ENCODE measurements around the gene OR10J1.
"Not testable (repeated sequence)": the region's sequence is repeated elsewhere in the genome, so short reads cannot be mapped to it uniquely, and the experiment has no call there.

Gene OR10J1, protein sequence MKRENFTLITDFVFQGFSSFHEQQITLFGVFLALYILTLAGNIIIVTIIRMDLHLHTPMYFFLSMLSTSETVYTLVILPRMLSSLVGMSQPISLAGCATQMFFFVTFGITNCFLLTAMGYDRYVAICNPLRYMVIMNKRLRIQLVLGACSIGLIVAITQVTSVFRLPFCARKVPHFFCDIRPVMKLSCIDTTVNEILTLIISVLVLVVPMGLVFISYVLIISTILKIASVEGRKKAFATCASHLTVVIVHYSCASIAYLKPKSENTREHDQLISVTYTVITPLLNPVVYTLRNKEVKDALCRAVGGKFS

DNA sequence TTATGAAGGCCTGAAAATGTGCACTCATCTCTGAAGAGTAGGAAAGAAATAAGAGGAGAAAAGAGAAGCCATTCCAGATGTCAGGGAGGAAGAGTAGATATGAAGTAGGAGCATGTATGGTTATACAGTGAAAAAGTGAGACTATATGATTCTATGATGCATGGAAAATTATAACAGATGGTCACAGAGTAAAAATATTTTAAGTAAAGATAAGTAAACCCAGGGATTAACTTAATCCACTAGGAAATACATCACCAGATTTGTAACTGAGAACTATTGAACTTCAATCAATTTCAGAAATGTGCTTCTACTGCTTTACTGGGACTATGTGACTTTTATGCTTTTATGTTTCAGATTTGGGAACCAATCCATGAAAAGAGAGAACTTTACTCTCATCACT lies at the start of gene OR10J1:
TSS of gene OR10J1 (plus strand) at position 301 of the 400 bp plus-strand sequence. CDS start at position 371, 70 bp downstream.
- DNase-seq (ENCODE audit: insufficient read length, low spot score) (no peak), FAIRE-seq (no peak)

DNA sequence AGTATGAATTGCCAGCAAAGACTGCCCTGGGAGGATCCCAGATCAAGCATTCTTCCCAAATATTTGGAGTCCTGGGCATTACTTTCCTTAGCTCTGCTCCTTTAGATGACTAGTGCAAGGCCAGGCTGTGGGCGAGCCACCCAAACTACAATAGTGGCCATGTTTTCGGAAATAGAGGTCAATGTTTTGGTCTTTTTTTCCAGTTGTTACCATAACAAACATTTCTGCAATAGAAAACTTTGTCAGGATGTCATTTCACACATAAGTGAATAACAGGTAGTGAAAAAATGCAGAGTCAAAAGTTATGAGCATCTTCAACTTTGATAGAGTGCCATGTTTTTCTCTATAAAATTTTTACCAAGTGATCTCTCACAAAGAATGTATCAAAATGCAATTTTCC lies 32.7 kb upstream of the OR10J1 start:
- FAIRE-seq (no peak), DNase-seq (ENCODE audit: insufficient read length, low spot score) (no peak)

DNA sequence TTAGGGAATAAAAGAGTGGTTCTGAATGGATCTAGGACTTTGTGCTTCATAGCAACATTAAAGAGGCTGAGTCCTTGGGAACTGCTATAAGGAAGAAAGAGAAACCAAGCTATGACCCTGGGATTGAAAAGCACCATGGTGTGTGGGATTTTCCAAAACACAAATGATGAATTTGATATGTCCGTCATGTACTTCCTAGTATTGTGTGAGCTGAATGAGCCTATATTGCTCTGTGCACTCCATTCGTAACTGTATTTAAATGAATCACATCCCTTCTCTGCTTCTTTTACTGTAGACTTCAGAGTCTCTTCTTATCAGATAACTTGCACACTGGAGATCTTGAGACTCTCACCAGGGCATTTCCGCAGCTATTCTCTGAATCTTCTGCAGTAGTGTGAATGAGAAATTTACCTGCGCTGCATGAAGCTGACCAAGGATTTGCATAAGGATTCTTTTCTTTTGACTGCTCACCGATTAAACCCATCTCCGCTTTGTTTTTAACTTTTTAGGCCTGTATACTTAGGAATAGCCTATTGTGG lies 30.6 kb upstream of the OR10J1 start:
- FAIRE-seq, result no peak
- no peak for DNase-seq (ENCODE audit: insufficient read length, low spot score)

DNA sequence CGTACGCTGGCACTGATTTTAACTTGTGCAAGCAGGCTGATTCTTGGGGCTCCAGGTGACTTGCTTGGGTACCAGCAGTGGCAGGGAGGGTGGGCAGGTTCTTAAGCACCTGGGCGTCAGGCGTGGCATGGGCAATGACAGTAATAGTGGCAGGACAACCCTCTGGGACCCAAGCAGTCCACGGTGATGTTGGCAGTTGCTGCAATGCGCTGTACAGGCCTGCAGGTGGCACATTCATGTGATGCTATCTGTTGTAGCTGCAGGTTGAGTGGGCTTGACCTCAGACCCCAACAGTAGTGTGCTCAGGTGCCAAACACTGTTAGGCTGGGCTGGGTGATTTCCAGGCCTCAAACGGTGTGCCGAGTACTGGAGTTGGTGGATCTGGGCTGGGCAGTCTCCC lies 17.7 kb upstream of the OR10J1 start:
- FAIRE-seq (no peak), DNase-seq (ENCODE audit: insufficient read length, low spot score) (no peak)

DNA sequence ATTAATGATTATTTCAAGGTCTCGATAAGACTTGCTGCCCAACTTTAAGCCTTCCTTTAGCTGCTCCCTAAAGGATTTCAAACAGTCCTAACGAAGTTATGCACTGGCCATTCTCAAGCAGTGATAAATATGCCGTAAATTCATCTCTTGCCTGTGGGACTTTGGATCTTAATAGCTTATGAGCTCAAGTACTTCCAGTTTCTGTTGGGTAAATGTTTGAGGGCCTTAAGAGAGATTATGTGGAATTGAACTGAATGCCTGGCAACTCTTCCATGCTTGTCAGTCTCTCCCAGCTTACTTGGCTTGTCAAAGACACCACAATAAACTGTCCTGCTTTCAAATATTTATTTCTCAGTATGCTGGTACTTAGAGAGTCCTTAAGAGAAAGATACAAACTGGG lies 11.0 kb upstream of the OR10J1 start:
- DNase-seq (ENCODE audit: insufficient read length, low spot score), result no peak
- FAIRE-seq, result no peak

DNA sequence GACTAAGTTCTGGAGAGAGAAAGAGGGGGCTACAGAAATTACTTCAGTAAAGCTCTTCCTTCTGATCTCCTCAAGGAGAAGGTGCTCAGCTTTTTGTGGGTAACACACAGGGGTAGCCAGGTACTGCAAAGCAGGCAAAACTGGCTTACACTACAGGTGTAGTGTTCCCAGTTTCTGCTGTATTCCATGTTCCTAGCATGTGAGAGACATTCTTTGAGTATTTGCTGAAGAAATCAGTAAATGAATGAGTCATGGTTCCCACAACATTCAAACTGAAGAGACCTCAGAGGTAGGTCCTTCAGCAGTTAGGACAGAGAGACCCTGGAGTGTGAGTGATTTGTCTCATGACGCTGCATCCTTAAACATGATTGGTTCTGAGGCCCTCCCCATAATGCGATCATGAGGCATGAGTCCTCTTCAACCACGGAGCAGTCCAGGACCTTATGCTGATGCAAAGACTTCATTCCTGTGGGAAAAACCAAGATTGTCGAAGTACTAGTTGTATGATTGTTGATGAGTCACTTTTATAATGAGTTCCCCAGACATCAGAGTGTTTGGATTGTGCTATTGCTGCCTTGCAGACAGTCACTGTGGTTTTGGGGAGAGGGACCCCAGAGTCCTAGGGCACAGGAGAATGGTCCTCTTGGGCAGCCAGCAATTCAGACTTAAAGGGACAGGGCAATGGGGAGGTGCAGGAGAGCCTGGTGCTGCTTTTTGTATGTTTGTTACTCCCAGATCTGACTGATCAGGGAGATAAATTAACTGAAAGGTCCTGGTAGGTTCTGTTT lies 10.3 kb upstream of the OR10J1 start:
- DNase-seq (ENCODE audit: insufficient read length, low spot score) (no peak), FAIRE-seq (no peak)

DNA sequence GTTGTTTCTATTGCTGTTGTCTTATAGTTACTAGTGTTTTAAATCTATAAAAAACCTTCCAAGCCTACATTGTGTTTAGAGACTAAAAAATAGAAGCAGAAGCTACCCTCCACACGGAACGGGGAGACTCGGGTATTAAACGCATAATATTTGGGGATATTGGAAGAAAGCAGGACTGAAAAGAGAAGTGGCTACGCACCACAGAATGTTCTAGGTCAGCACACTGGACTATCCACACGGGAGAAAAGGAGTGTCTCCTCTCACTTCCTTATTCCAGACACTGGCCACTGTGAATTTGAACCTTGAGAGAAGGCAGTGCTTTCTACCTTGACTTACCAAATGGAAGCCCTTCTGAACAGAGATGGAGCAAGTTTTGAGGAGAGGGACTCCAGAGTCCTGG lies 8.5 kb upstream of the OR10J1 start:
- DNase-seq (ENCODE audit: insufficient read length, low spot score), result no peak
- no peak for FAIRE-seq

DNA sequence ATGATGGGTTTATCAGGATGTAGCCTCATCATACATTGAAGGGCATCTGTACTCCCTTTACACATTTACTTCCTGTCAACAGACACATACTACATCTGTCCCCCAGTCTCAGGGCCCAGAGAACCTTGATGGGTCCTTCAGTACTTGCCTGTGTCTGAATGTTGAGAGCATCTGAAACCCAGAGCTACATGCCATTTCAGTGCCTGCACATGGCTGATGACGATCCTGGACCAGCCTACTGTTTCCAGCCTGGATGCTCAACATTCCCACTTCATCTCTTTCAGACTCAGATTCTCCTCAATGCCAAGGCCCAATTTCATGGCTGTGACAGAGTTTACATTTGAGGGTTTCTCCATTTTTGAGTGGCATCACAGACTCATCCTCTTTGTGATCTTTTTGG lies 7.6 kb upstream of the OR10J1 start, which contains the start of gene OR10J4:
TSS of gene OR10J4 (plus strand) at position 301 of the 400 bp plus-strand sequence.
- FAIRE-seq, result no peak

DNA sequence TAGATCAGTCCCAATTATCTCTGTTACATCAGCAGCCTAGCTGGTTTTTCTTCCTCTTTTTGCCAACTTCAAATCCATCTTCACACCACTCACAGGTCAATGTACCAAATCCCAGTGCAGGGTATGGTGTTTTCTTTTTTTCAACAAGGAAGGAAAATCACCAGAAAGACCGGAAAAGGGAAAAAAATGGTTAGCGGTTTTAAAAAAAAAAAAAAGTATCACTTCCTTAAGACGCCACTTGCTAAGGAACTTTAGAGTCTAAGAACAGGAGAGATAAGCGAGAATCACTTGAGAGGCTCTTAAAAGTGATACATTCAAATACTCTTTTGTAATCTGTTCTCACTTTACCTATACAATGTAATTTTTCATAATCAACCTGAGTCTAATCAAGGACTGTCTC lies 3.1 kb upstream of the OR10J1 start:
- DNase-seq (ENCODE audit: insufficient read length, low spot score) (no peak), FAIRE-seq (no peak)

More for the DNA sequence above, 7.6 kb upstream of the OR10J1 start, which contains the start of gene OR10J4:
- DNase-seq (ENCODE audit: insufficient read length, low spot score), result no peak

DNA sequence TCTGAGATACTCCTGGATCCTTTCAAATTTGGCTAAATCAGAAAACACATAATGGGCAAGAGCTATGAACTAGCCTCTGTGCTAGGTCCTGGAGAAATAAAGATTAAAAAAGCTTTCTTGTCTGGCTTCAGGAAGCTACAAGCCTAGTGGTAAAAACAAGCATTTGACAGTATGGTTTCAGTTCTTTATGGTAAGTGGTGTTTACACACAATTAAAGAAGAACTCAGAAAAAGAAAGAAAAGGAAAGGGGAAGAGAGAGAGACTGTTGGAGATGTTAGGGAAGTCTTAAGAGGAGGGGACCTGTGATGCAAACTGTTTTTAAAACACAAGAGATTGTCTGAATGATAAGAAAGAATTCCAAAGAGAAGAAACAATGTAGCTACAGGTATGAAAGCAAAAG lies 1.8 kb downstream of the OR10J1 start:
- FAIRE-seq (no peak), DNase-seq (ENCODE audit: insufficient read length, low spot score) (no peak)

DNA sequence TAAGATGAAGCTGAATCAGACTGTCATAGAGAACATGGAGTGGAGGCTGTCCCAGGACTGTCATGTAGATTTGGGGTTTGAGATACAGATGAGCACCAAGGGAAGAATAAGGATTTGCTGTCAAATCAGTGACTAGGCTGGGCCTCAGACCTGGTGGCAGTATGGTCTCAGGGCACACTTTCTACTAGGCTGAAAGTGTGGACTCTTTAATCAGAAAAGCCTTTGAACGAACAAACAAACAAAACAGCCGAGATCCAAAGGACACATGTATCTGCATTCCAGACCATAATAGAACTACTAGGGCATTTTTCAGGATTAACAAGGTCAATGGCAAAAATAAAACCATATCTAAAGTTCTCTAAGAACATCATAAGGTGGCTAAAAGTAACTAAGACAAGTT lies 2.9 kb downstream of the OR10J1 start:
- FAIRE-seq (no peak), DNase-seq (ENCODE audit: insufficient read length, low spot score) (no peak)

DNA sequence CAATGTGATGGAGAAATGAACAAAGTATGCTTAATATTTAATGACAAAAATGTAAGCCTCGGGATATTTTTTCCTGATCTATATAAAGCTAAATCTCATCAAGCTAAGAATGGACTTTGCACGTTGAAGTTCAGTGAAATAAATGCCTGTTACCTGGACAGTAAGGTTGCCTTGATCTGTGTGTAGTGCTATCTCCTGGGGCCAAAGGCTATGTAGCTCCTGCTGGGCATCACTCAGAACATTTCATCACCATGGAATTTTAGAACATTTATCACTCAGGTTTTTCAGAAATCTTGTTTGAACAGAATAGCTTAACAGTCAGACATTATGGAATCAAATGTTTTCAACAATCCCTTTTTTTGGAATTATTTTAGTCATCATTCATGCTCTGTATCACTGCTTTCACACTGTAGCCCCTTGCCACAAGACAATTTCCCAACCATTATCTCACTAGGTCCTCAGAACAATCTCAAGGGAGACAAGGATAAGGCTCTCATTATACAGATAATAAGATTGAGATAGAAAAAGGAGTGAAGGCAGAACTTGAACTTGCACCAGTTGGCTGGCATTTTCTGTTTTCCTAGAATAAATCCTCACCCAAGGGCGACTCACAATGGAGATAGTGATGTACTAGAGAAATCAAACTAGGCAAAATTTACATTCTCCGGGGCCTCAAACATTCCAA lies 3.7 kb downstream of the OR10J1 start:
- FAIRE-seq, result no peak
- no peak for DNase-seq (ENCODE audit: insufficient read length, low spot score)

DNA sequence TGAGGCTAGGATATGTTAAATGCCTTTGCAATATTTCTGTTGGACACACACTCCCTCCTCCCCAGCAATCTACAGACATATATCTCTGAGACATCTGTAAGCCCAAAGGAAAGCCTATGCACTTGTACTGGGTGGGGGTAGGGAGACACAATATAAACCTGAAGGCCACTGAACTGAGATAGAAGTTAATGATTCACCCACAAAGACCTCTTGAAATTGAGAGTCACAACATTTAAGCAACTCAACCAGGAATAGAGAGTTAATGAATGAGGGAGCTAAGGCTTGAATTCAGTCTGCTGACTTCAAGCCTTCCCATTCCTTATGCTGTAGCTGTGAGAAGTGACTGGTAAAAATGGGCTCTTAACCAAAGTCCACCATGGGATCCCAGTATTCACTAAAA lies 5.0 kb downstream of the OR10J1 start:
- FAIRE-seq (no peak), DNase-seq (ENCODE audit: insufficient read length, low spot score) (peak; percentile 4)

DNA sequence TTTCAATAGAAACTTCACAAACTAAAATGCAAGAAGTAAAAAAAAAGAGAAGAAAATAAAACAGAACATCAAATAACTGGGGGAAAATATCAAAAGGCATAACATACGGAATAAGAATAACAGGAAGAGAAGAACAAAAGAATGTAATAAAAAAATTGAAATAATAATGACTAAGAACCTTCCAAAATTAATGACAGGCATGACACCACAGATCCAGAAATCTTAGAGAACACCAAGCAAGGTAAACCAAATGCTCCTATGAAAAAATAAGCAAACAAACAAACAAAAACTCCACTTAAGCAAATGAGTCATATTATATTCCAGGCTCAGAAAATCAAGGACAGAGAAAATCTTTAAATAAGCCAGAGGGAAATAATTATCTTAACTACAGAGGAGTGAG lies 8.7 kb downstream of the OR10J1 start:
- no peak for DNase-seq (ENCODE audit: insufficient read length, low spot score)
- FAIRE-seq, result no peak

DNA sequence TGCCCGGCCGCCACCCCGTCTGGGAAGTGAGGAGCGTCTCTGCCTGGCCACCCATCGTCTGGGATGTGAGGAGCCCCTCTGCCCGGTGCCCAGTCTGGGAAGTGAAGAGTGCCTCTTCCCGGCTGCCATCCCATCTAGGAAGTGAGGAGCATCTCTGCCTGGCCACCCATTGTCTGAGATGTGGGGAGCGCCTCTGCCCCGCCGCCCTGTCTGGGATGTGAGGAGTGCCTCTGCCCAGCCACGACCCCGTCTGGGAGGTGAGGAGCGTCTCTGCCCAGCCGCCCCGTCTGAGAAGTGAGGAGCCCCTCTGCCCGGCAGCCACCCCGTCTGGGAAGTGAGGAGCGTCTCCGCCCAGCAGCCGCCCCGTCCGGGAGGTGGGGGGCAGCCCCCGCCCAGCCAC lies 10.1 kb downstream of the OR10J1 start:
- DNase-seq (ENCODE audit: insufficient read length, low spot score); FAIRE-seq: not testable (repeated sequence)

DNA sequence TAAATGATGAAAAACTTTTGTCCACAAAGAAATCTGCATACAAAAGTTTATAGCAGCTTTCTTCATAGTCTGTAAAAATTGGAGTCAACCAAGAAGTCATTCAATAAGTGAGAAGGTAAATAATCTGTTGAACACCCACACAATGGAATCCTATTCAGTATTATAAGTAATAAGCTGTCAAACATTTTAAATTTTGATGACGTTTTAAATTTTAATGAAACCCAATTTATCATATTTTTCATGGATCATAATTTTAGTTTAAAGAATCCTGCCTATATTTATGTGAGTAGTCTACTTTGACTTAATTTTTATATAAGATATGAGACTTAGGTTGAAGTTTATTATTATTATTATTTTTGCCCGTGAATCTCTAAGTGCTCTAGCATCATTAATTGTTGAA lies 20.0 kb downstream of the OR10J1 start:
- DNase-seq (ENCODE audit: insufficient read length, low spot score), result no peak
- FAIRE-seq, result no peak

DNA sequence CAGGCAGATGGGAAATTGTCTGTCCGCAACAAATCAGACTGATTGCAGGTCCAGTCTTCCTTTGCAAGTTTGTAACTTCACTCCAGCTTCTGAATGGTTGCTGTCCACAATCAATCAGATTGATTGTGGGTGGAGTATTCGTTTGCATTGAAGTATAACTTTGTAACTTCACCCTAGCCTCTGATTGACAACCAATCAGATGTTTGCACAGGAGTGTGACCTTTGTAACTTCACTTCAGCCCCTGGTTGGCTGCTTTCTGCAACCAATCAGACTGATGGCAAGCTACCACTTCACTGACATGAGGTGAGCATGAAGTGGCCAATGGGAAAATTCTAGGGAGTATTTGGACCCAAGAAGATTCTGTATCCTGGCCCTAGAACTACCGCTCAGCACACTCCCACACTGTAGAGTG lies 25.7 kb downstream of the OR10J1 start:
- DNase-seq (ENCODE audit: insufficient read length, low spot score) (no peak), FAIRE-seq (no peak)

DNA sequence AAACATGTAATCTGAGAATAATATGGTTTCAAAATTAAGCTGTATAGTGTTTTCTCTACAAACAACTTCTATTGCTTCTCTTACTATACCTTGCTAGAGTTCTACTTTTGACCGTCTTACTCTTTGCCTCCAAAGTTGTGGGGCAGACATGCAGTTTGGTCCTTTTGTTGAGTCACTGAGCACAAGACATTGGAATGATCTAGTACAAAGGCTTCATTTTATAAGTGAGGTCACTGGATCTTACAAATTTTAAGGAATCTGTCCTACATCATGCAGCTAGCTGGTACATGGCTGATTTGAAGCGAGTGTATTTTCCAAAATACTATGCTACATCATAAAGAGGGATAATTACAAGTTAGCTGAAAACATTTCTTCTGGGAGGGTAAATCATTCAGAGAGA lies 28.8 kb downstream of the OR10J1 start:
- no peak for DNase-seq (ENCODE audit: insufficient read length, low spot score)
- no peak for FAIRE-seq

DNA sequence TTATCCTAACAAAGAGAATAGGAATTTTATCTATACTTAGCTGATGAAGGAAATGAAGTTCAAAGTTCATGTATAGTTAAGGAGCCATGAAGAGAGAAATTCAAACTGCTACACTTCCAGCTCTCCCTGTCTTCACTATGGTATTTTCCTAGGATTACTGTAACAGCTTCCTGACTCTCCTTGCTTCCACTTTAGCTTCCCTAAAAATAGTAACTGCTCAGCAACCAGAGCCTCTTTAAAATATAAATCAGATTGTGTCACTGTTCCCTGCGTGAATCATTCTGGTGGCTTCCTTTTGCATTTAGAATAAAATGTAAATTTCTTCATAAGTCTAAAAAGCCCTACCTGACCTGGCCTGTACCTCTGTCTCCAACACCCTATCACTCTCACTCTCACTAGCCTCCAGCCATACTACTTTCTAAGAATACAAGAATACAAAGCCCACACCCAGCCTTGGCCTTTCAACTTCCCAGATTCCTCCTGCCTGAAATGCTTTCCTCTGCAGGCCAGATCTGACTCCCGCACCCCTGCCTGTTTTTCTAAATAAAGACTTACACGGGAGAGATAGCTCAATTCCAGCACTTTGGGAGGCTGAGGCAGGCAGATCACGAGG lies 30.5 kb downstream of the OR10J1 start:
- DNase-seq (ENCODE audit: insufficient read length, low spot score) (no peak), FAIRE-seq (no peak)

DNA sequence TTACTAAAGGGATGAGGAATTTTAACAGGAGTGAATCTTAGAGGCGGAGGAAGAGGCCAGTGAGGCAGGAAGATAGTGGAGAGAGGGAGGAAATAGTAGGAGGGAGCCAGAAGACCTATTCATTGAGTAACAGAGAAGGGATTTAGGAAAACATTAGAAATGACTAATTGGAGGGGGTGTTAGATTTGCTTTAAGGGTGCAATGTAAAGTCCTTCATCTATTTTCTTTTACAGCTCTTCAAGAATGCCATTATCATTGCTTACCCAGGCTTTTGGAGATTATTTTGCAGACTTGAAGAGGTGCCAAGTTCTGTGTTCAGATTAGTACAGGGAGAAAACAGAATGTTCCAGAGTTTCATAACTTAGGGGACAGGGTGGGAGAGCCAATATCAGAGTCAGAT lies 33.8 kb downstream of the OR10J1 start:
- FAIRE-seq (no peak), DNase-seq (ENCODE audit: insufficient read length, low spot score) (no peak)

DNA sequence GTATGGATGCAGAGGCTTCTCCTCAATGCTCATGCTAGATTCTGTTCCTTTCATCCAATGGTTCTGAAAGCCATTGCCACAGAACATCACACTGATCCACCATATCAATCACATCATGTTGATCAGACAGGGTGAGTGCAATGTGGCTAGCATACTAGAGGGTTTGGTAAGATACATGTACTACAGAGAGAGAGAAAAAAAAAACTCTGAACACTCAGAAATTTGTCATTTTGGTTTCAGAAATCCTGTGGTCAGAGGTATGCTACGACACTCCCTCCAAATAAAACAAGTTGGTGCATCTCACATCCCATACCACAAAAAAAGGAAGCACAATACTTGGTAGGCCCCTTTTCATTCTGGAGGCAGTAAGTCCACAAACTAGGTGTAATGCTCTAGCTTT lies 35.4 kb downstream of the OR10J1 start:
- no peak for FAIRE-seq
- DNase-seq (ENCODE audit: insufficient read length, low spot score), result no peak
